GM21717 (cell line): ENCODE measurements around the gene ARHGAP15.

Experiments
- ATAC-seq: cut with Tn5 transposase; IDR thresholded peaks from one replicate; pipeline ENCODE4 v1.9.1; 2021; ENCODE audit warnings: mild to moderate bottlenecking, moderate library complexity; ENCODE audit not compliant: unreplicated experiment

Gene ARHGAP15

GRCh38 chr2:143436951-143437350 is 307.7 kb downstream of the ARHGAP15 start:
- ATAC-seq: no peak

GRCh38 chr2:143440411-143441012 is 311.3 kb downstream of the ARHGAP15 start:
- ATAC-seq: no peak

- ATAC-seq: no peak
Measured at GRCh38 chr2:143442193-143442592, 313.0 kb downstream of the ARHGAP15 start.

GRCh38 chr2:143451642-143452281 is 322.5 kb downstream of the ARHGAP15 start:
- ATAC-seq: no peak

- ATAC-seq: no peak
Measured at GRCh38 chr2:143452817-143453451, 323.7 kb downstream of the ARHGAP15 start.

- ATAC-seq: no peak
Measured at GRCh38 chr2:143453981-143454511, 324.8 kb downstream of the ARHGAP15 start.

GRCh38 chr2:143455317-143455716 is 326.1 kb downstream of the ARHGAP15 start:
- ATAC-seq: no peak

GRCh38 chr2:143458258-143459190 is 329.3 kb downstream of the ARHGAP15 start:
- ATAC-seq: no peak

- ATAC-seq: no peak
Measured at GRCh38 chr2:143460382-143460781, 331.2 kb downstream of the ARHGAP15 start.

- peak; percentile 66 for ATAC-seq
Measured at GRCh38 chr2:143463719-143464118, 334.5 kb downstream of the ARHGAP15 start.

GRCh38 chr2:143466391-143466790 is 337.2 kb downstream of the ARHGAP15 start:
- no peak for ATAC-seq

GRCh38 chr2:143467011-143467410 is 337.8 kb downstream of the ARHGAP15 start:
- no peak for ATAC-seq

- ATAC-seq: peak; percentile 75
Measured at GRCh38 chr2:143468341-143468888, 339.2 kb downstream of the ARHGAP15 start.

- ATAC-seq: no peak
Measured at GRCh38 chr2:143469323-143469722, 340.1 kb downstream of the ARHGAP15 start.

GRCh38 chr2:143471550-143471949 is 342.3 kb downstream of the ARHGAP15 start:
- ATAC-seq: no peak

GRCh38 chr2:143473216-143473615 is 344.0 kb downstream of the ARHGAP15 start:
- no peak for ATAC-seq

- no peak for ATAC-seq
Measured at GRCh38 chr2:143473820-143474219, 344.6 kb downstream of the ARHGAP15 start.

GRCh38 chr2:143474586-143474985 is 345.4 kb downstream of the ARHGAP15 start:
- no peak for ATAC-seq

- no peak for ATAC-seq
Measured at GRCh38 chr2:143475041-143475776, 346.0 kb downstream of the ARHGAP15 start.
